H1 (cell line): ENCODE measurements around the gene ALK. TPM values are rescaled to one million over a fixed set of nuclear protein-coding genes. Genes with fewer than 3 reads are reported as not detected.

ENCODE experiments used
- CTCF ChIA-PET: fragments of 300-600 bp; sonication (Branson Sonifier 250); formaldehyde crosslinking; loops from one replicate; lab custom pipeline; 2021; ENCODE audit not compliant: partially characterized antibody; lab: Charles Lee
- POLR2A ChIA-PET: fragments of 300-600 bp; sonication (Branson Sonifier 250); formaldehyde crosslinking; loops from one replicate; lab custom pipeline; 2021; ENCODE audit warnings: inconsistent platforms; ENCODE audit not compliant: partially characterized antibody; lab: Charles Lee
- DNase-seq, 2 experiments: peaks; one replicate each; pipeline versions ENCODE4 v3.0.0 to v3.0.0-alpha.2; 2010 to 2022; ENCODE audit warnings: low spot score in 2 of 2, low read depth in 1 of 2, mixed read lengths in 1 of 2
- FAIRE-seq: peaks from 2 replicates; lab custom pipeline; 2011; peaks lifted over from hg19 to GRCh38; lab: Jason Lieb, UNC
- H2AFZ ChIP-seq: 2 replicates; pipeline ENCODE4 v1.8.1; 2012; ENCODE audit warnings: low read length, inconsistent platforms
- H2AK5ac ChIP-seq: 2 replicates; pipeline ENCODE4 v1.6.1; 2013; ENCODE audit warnings: low read depth, low read length
- H2BK120ac ChIP-seq: replicated peaks from 2 replicates; pipeline ENCODE3; 2013; ENCODE audit warnings: low read depth, low read length, inconsistent platforms
- H2BK12ac ChIP-seq: 2 replicates; pipeline ENCODE4 v1.6.1; 2013; ENCODE audit warnings: low read depth, low read length
- H2BK15ac ChIP-seq: 2 replicates; pipeline ENCODE4 v1.6.1; 2013; ENCODE audit warnings: low read length
- H2BK20ac ChIP-seq: 2 replicates; pipeline ENCODE4 v1.6.1; 2013; ENCODE audit warnings: low read length
- H2BK5ac ChIP-seq: 2 replicates; pipeline ENCODE4 v1.6.1; 2013; ENCODE audit warnings: low read depth, low read length
- H3K14ac ChIP-seq: 2 replicates; pipeline ENCODE4 v1.6.1; 2013; ENCODE audit warnings: inconsistent platforms; ENCODE audit not compliant: insufficient read length
- H3K18ac ChIP-seq: 2 replicates; pipeline ENCODE4 v1.6.1; 2013; ENCODE audit warnings: low read length; ENCODE audit errors: extremely low read depth
- H3K23ac ChIP-seq: 2 replicates; pipeline ENCODE4 v1.6.1; 2013; ENCODE audit warnings: inconsistent platforms; ENCODE audit not compliant: insufficient read length
- H3K23me2 ChIP-seq: 2 replicates; pipeline ENCODE4 v1.6.1; 2013; ENCODE audit warnings: low read depth, low read length
- H3K27ac ChIP-seq: 2 replicates; pipeline ENCODE4 v1.6.1; 2011; ENCODE audit warnings: low read depth, low read length, inconsistent platforms
- H3K27me3 ChIP-seq, 4 experiments: replicated peaks in 1 of 4; 1 replicate in 1 of 4; 2 replicates in 3 of 4; pipeline versions ENCODE4 v1.6.1 to v1.8.1; 2011 to 2013; ENCODE audit warnings: low read length in 3 of 4, mild to moderate bottlenecking in 3 of 4, inconsistent platforms in 2 of 4, mixed read lengths in 2 of 4, moderate library complexity in 1 of 4; ENCODE audit not compliant: control insufficient read depth in 3 of 4, insufficient read depth in 3 of 4; ENCODE audit errors: extremely low read depth in 1 of 4
- H3K36me3 ChIP-seq, 4 experiments: 2 replicates each; pipeline versions ENCODE4 v1.6.1 to v1.8.1; 2011 to 2013; ENCODE audit warnings: mild to moderate bottlenecking in 4 of 4, low read length in 3 of 4, moderate library complexity in 2 of 4, control low read depth in 1 of 4, inconsistent platforms in 1 of 4; ENCODE audit not compliant: insufficient read depth in 4 of 4, control insufficient read depth in 2 of 4
- H3K4ac ChIP-seq: replicated peaks from 2 replicates; pipeline ENCODE3; 2013; ENCODE audit warnings: low read length, low read depth, mixed read lengths, inconsistent platforms; ENCODE audit not compliant: insufficient read length
- H3K4me1 ChIP-seq, 4 experiments: replicated peaks in 1 of 4; 1 replicate in 1 of 4; 2 replicates in 3 of 4; pipeline versions ENCODE4 v1.6.1 to v1.8.1; 2011 to 2013; ENCODE audit warnings: low read length in 3 of 4, inconsistent platforms in 2 of 4, mixed read lengths in 1 of 4; ENCODE audit not compliant: insufficient read depth in 4 of 4, control insufficient read depth in 3 of 4
- H3K4me2 ChIP-seq, 2 experiments: 2 replicates each; pipeline versions ENCODE4 v1.6.1 to v1.8.1; 2011 to 2013; ENCODE audit warnings: low read depth in 2 of 2, low read length in 2 of 2, control low read depth in 1 of 2, inconsistent platforms in 1 of 2, mild to moderate bottlenecking in 1 of 2; ENCODE audit not compliant: insufficient read depth in 1 of 2
- H3K4me3 ChIP-seq, 4 experiments: fragments of 200-600, 300-600 bp in 1 of 4; sonication (generic), shearing (Covaris generic), sonication (Bioruptor Twin) in 1 of 4; 2 replicates each; pipeline versions ENCODE4 v1.5.1 to v1.8.1; 2011 to 2016; ENCODE audit warnings: low read length in 4 of 4, low read depth in 3 of 4, control low read depth in 2 of 4, inconsistent platforms in 2 of 4, mild to moderate bottlenecking in 2 of 4, mixed read lengths in 1 of 4, moderate library complexity in 1 of 4; ENCODE audit not compliant: insufficient read depth in 2 of 4; ENCODE audit errors: extremely low read depth in 1 of 4
- H3K56ac ChIP-seq: replicated peaks from 2 replicates; pipeline ENCODE3; 2013; ENCODE audit warnings: low read depth, mild to moderate bottlenecking, mixed read lengths, low read length, inconsistent platforms; ENCODE audit not compliant: insufficient read length
- H3K79me1 ChIP-seq: 2 replicates; pipeline ENCODE4 v1.6.1; 2013; ENCODE audit warnings: low read depth, low read length, control low read depth
- H3K79me2 ChIP-seq, 2 experiments: 2 replicates each; pipeline versions ENCODE4 v1.6.1 to v1.8.1; 2012 to 2013; ENCODE audit warnings: low read length in 2 of 2, mild to moderate bottlenecking in 2 of 2, inconsistent platforms in 1 of 2; ENCODE audit not compliant: insufficient read depth in 2 of 2, control insufficient read depth in 1 of 2
- H3K9ac ChIP-seq, 4 experiments: replicated peaks in 1 of 4; 1 replicate in 1 of 4; 2 replicates in 3 of 4; pipeline versions ENCODE4 v1.6.1 to v1.8.1; 2011 to 2013; ENCODE audit warnings: low read depth in 3 of 4, low read length in 3 of 4, control low read depth in 2 of 4, mild to moderate bottlenecking in 2 of 4, moderate library complexity in 2 of 4, inconsistent platforms in 1 of 4; ENCODE audit errors: extremely low read depth in 1 of 4
- H3K9me3 ChIP-seq, 2 experiments: 2 replicates each; pipeline versions ENCODE4 v1.6.1 to v1.8.1; 2012 to 2013; ENCODE audit warnings: mild to moderate bottlenecking in 2 of 2, moderate library complexity in 2 of 2, control low read depth in 1 of 2, inconsistent platforms in 1 of 2, low read depth in 1 of 2, low read length in 1 of 2, mixed read lengths in 1 of 2; ENCODE audit not compliant: insufficient read depth in 2 of 2
- H4K20me1 ChIP-seq, 2 experiments: replicated peaks in 1 of 2; 2 replicates each; pipeline versions ENCODE3 to v1.8.1; 2011 to 2013; ENCODE audit warnings: inconsistent platforms in 2 of 2, low read length in 2 of 2, mild to moderate bottlenecking in 1 of 2; ENCODE audit not compliant: insufficient read depth in 2 of 2, control insufficient read depth in 1 of 2
- H4K5ac ChIP-seq: 2 replicates; pipeline ENCODE4 v1.6.1; 2013; ENCODE audit warnings: low read length, low read depth, mixed read lengths, inconsistent platforms; ENCODE audit not compliant: insufficient read length
- H4K8ac ChIP-seq: 2 replicates; pipeline ENCODE4 v1.8.0; 2013; ENCODE audit warnings: mild to moderate bottlenecking, moderate library complexity, low read length, inconsistent platforms; ENCODE audit not compliant: insufficient read depth; ENCODE audit errors: extremely low read depth
- H4K91ac ChIP-seq: replicated peaks from 2 replicates; pipeline ENCODE3; 2013; ENCODE audit warnings: low read length, mixed read lengths, inconsistent platforms; ENCODE audit not compliant: insufficient read length
- ATF3 ChIP-seq: IDR thresholded peaks from 2 replicates; pipeline ENCODE4 v1.6.1; 2011; ENCODE audit warnings: low read depth, mild to moderate bottlenecking, low read length; ENCODE audit not compliant: insufficient read depth
- BCL11A ChIP-seq, 2 experiments: IDR thresholded peaks; one replicate each; pipeline ENCODE4 v1.6.1; 2011; ENCODE audit warnings: low read depth in 2 of 2, low read length in 2 of 2, mild to moderate bottlenecking in 2 of 2
- CEBPB ChIP-seq: IDR thresholded peaks from 2 replicates; pipeline ENCODE4 v1.6.1; 2012; ENCODE audit warnings: low read depth, low read length
- CTCF ChIP-seq, 3 experiments: IDR thresholded peaks; 1 replicate in 2 of 3; 2 replicates in 1 of 3; pipeline versions ENCODE4 v1.5.1 to v1.6.1; 2011; ENCODE audit warnings: low read length in 3 of 3, mild to moderate bottlenecking in 3 of 3, inconsistent platforms in 2 of 3, low read depth in 1 of 3, moderate library complexity in 1 of 3; ENCODE audit not compliant: insufficient read depth in 1 of 3; ENCODE audit errors: control extremely low read depth in 1 of 3
- PHF8 ChIP-seq: fragments of 200-600 bp; sonication (generic); conservative IDR thresholded peaks from 2 replicates; pipeline ENCODE4 v1.7.1; 2012; ENCODE audit warnings: low read depth, mild to moderate bottlenecking, inconsistent platforms, low read length, moderate library complexity
- SUZ12 ChIP-seq: fragments of 200-600 bp; sonication (generic); IDR thresholded peaks from 2 replicates; pipeline ENCODE4 v1.6.1; 2012; ENCODE audit warnings: mild to moderate bottlenecking, inconsistent platforms, low read length, moderate library complexity, mixed read lengths
- WGBS, 2 experiments: shearing (Covaris generic) in 1 of 2; methylation state at CpG; one replicate each; pipeline versions ENCODE4 v1.1.6 to v1.1.7; 2013 to 2015; ENCODE audit warnings: low lambda C conversion rate in 2 of 2, mixed read lengths in 2 of 2, inconsistent platforms in 1 of 2, low coverage in 1 of 2, missing lambda C conversion rate in 1 of 2; ENCODE audit not compliant: insufficient replicate concordance in 2 of 2, insufficient coverage in 1 of 2, insufficient read length in 1 of 2; ENCODE audit errors: extremely low coverage in 1 of 2, missing lambda C conversion rate in 1 of 2; 5-methylcytosine and 5-hydroxymethylcytosine counted together
- polyA plus RNA-seq, 7 experiments: library from polyadenylated mRNA; depleted of rRNA in 3 of 7; stranded (reverse) in 5 of 7; unstranded in 2 of 7; fragments of >200 nt in 5 of 7; fragments of 200-250 nt in 2 of 7; gene quantifications; 1 replicate in 5 of 7; 2 replicates in 1 of 7; 4 replicates in 1 of 7; pipeline versions ENCODE4 v1.2.1 to v1.2.3, GENCODE V29; 2011 to 2013; ENCODE audit warnings: missing spikeins in 2 of 7, mixed read lengths in 2 of 7
- total RNA-seq: library from RNA; stranded (reverse); fragmentation: NEBNext Ultra II Directional; extraction: Animal tissue kit (Norgen Biotek cat#: 25700); gene quantifications from 2 replicates; pipeline ENCODE4 v1.2.1, GENCODE V29; 2021

The ALK gene
- total and polyA plus RNA-seq, 2 of the 8 experiments (the other 6 are each of a cell fraction or from before 2014, with no cell fraction given), result 0.02 to 0.09 TPM

- H3K27me3 ChIP-seq, result no peaks in the 10 kb centered on the region
- no peaks in the 10 kb centered on the region for H3K4me1 ChIP-seq
- H3K4ac ChIP-seq, result no peak overlapping the region
- no peak overlapping the region for H2BK5ac ChIP-seq
- H4K5ac ChIP-seq, result no peak overlapping the region
- H2AFZ ChIP-seq, result no peak overlapping the region
- H3K4me2 ChIP-seq, result no peak overlapping the region
- H3K79me2 ChIP-seq, result no peaks in the 10 kb centered on the region
- no peaks in the 10 kb centered on the region for H4K20me1 ChIP-seq
- H3K36me3 ChIP-seq, result no peaks in the 10 kb centered on the region
- no peak overlapping the region for H3K18ac ChIP-seq
- DNase-seq (no peak), FAIRE-seq (no peak)
- CTCF ChIA-PET, result interaction anchor here (1.6 kb wide), 1 partner anchor 222 kb away, joined by 4 read pairs; no protein-coding TSS in a partner anchor
- H3K56ac ChIP-seq, result no peak overlapping the region
- H3K9ac ChIP-seq, result no peak overlapping the region
- H2AK5ac ChIP-seq, result no peak overlapping the region
- POLR2A ChIA-PET, result no interaction called here
- no peaks in the 10 kb centered on the region; a peak in 1 of 4 replicates for H3K9me3 ChIP-seq
- no peak overlapping the region for H2BK12ac ChIP-seq
- H2BK120ac ChIP-seq, result no peak overlapping the region
- no peak overlapping the region for H3K23ac ChIP-seq
- no peak overlapping the region for H4K8ac ChIP-seq
- no peak overlapping the region for H3K14ac ChIP-seq
- no peak overlapping the region for H3K4me3 ChIP-seq
- no peak overlapping the region for H2BK15ac ChIP-seq
- no peak overlapping the region for H3K27ac ChIP-seq
- H4K91ac ChIP-seq, result no peak overlapping the region
- H3K79me1 ChIP-seq, result no peaks in the 10 kb centered on the region
- no peaks in the 10 kb centered on the region for H3K23me2 ChIP-seq
- WGBS, 2 experiments, result 93% methylated on average over 2 of the region's 2 CpGs; no CpG with 5 or more reads in 1 of the 2 experiments
- no peak overlapping the region for H2BK20ac ChIP-seq
- TF ChIP-seq ATF3 (no peak), CTCF (IDR thresholded peaks at IDR 0.05; ENCODE audit: control extremely low read depth in 1 of 3, insufficient read depth in 1 of 3, low read depth in 1 of 3, low read length in 3 of 3) (no peak), CEBPB (no peak), SUZ12 (no peak), BCL11A (IDR thresholded peaks at IDR 0.05; ENCODE audit: low read depth in 2 of 2, low read length in 2 of 2) (no peak), PHF8 (no peak)
Measured at GRCh38 chr2:29516767-29517166, 404.6 kb downstream of the ALK start.
